CD4-positive, alpha-beta T cell treated with Interleukin-15 for 4 hours (primary cell): Measurements from ENCODE around the gene ZNF80.

ENCODE experiments used
- DNase-seq: peaks from one replicate; pipeline ENCODE4 v3.0.0-alpha.2; 2020; ENCODE audit warnings: low spot score

Gene ZNF80

DNA sequence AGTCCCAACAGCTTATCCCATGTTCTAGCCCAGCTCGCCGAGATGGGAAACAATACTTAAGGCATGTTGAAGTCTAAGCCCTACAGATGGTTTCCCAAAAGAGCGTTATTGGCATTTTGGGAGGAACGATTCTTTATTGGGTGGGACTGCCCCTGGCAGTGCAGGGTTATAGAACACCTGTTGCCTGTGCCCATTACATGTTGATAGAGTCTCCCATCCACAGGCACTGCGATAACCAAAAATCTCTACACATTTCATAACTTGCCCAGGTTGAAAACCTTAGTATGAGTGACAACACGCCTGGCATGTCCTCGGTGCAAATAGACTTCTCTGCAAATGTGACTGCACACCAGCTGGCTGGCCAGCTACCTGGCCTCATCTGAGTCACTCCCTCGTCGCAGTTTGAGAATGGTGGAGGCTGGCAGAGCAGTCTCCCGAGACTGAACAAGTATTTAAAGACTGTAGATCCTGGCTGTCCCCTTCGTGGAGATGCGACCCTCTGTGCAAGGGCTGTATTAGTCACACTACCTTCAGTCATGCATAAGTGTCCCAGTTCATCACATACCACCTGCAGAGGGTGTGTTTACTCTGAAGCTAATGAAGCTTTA is 18.7 kb downstream of the ZNF80 start:
- DNase-seq: no peak

- no peak for DNase-seq
These were observed 19.4 kb downstream of the ZNF80 start for GRCh38 chr3:114218006-114218405.

- no peak for DNase-seq
These were observed 20.1 kb downstream of the ZNF80 start for GRCh38 chr3:114217266-114217665.

- DNase-seq: no peak
These were observed 21.0 kb downstream of the ZNF80 start for GRCh38 chr3:114216186-114216970.

DNA sequence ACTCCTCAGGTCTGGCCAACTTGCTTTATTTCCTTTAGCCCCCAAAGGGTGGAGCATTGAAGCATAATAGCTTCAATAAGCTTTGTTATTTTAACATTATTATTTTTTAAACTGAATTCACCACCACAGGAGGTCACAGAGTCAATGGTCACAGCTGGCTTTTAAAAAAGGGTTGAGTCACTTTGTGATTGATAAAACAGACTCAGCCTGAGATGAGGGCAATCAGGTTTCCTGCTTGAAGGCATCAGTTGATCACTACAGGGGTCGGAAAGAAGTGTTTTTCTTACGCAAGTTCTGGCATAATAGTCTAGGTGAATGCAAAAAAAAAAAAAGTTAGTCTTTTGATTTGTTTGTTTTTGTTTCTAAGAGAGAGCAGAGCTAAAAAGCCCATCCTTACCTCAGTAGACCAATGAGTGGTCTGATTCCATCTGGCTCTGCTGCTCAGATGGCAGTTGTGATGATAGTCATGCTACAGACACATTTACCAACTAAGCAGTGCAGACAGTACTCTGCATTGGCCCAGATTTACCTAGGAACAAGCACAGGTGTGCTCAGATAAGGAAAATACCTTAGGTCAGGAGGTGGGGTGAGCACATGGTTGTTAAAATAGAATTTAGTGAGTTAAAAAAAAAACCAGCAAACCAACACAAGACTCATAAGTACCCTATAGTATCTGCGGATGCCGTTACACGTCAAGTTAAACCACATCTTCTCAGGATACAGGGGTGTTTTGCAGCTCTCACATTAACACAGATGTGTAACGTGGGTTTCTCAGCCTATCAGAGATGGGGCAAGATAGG is 22.6 kb downstream of the ZNF80 start:
- DNase-seq: peak; percentile 81

DNA sequence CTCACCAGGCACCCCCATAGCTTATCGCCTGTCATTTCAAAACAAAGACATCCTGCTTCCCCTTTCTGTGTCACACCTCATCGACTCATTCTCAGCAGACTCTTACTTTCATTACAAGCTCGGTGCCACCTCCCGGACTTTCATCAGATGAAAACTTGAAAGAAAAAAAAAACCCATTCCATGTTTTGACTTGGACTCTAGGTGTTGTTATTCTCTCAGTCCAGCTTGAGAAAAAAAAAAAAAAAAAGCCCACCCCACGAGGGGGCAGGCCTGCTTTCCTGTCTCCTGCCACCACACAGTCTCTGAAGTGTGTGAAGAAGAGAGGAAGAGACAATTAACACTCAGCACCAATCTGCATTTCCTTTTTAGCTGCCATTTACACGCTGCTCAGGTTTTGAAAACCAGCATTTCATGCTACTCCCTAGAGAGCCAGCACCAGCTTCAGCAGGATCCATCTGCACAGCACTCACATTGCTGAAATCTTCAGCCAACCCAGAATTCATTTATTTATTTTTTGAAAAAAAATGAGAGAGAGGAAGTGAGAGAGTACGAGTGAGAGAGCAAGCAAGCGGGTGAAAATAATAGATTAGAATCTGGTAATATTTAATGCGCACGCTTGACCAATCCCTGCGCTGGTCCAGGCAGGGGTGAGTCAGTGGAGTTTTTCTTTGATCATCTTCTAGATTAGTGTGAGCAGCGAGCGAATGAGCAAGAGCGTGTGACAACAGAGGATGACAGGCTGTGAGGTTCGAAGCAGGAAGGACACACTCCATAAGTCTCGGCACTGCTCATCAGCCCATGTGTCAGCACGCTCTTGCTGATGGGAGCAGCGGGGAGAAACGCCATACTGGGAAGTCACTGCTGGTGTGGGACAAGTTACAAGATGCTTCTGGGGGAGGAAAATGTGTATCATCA is 23.5 kb downstream of the ZNF80 start:
- DNase-seq: peak; percentile 88

GRCh38 chr3:114213292-114213626 is 24.1 kb downstream of the ZNF80 start:
- DNase-seq: no peak

DNA sequence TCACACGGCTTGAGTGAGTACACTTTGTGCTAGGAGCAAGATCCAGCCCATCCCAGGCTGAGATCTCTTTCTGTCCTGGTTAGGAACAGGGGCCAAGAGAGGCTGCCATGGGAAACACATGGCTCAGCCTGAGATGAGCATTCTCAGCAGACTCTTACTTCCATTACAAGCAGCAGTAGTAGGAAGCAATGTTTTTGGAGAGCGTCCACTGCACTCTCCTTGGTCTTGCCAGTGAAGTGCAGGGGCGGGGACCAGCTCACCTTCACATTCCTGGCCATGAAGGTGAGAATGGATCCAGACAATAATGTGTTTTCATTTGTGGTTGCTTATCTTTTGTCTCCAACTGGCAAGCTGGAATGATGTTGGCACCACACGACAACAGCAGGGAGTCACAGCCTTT is 24.7 kb downstream of the ZNF80 start:
- DNase-seq: no peak

DNA sequence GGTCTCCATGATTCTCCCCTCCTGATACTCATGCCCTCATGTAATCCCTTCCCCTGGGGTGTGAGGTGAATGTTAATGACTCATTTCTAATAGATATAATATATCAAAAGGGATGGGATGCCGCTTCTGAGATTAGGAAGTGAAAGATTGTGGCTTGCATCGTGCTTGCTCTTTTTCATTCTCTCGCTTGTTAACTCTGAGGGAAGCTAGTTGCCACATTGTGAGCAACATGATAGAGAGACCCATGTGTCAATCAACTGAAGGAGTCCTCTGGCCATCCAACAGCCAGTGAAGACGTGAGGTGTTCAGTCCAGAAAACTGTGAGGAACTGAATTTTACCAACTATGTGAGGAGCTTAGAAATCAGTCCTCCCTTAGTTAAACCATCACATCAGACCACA is 29.6 kb downstream of the ZNF80 start:
- no peak for DNase-seq

GRCh38 chr3:114206342-114206741 is 31.0 kb downstream of the ZNF80 start:
- no peak for DNase-seq

- no peak for DNase-seq
These were observed 31.8 kb downstream of the ZNF80 start for GRCh38 chr3:114205541-114205940.

GRCh38 chr3:114194750-114195149 is 42.6 kb downstream of the ZNF80 start:
- DNase-seq: no peak

DNA sequence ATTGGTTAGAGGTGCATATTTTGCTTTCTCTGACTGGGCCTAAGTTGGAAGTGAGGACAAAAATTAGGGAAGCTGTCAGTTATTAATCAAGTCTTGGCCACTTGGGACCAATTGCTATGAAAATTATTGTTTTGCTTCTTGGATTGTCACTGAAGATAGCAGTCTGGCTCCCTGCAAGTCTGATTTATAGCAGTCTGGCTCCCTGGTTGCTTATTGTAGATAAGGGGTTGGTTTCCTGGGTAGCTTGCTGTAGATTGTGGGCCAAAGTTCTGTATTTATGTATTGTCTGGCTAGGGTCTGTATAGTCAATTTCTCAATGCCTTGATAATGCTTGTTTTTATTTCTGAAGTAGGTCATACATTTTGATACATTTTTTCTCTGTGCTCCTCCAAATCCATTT is 45.2 kb downstream of the ZNF80 start:
- DNase-seq: no peak

GRCh38 chr3:114186501-114186900 is 50.9 kb downstream of the ZNF80 start:
- DNase-seq: no peak
